ENCODE measurements around the gene TSPAN18. TPM values are rescaled to one million over a fixed set of nuclear protein-coding genes. Genes with fewer than 3 reads are reported as not detected.

Gene TSPAN18
- total and polyA plus RNA-seq, 2 of the 4 experiments (the other 2 are of a cell fraction), result 0.36 to 1.1 TPM

DNA sequence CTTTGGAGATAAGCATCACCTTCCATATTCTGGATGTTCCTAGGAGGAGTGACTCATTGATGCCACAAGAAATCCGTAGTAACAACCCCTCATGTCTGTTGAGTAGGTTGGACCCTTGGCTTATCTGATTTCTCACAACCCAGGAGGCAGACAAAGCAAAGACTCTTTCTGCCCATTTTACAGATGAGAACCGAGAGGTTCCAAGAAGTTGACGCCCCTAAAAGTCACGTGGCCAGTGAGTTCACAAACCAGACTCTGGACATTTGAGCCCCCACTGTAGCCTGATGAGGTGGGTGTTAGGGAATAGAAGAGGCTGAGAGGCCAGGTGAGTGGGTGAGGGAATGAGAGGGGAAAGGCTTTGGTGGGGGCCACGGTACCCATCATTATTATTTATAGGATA is 70.3 kb downstream of the TSPAN18 start:
- H3K4ac ChIP-seq (ENCODE audit: low read depth, low read length), result no peak overlapping the region

More for the DNA sequence above, 70.3 kb downstream of the TSPAN18 start:
- H4K8ac ChIP-seq (ENCODE audit: low read depth in 2 of 2, low read length in 2 of 2), result no peak overlapping the region
- ATAC-seq (ENCODE audit: low read depth), result no peak
- H2BK5ac ChIP-seq (ENCODE audit: low read depth, low read length, poor library complexity, severe bottlenecking), result no peak overlapping the region
- dilution Hi-C loops (cut with HindIII; ENCODE audit: low sequenced_read_pairs, unreplicated experiment) (no loop called here), in situ Hi-C loops (cut with MboI; ENCODE audit: low sequenced_read_pairs) (no loop called here), intact Hi-C loops (cut with micrococcal nuclease) (no loop called here)
- TF ChIP-seq, protein P1, sequence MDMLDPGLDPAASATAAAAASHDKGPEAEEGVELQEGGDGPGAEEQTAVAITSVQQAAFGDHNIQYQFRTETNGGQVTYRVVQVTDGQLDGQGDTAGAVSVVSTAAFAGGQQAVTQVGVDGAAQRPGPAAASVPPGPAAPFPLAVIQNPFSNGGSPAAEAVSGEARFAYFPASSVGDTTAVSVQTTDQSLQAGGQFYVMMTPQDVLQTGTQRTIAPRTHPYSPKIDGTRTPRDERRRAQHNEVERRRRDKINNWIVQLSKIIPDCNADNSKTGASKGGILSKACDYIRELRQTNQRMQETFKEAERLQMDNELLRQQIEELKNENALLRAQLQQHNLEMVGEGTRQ (IDR thresholded peaks at IDR 0.05; ENCODE audit: low read depth, low read length), result no peak
- TF ChIP-seq BHLHE40 (IDR thresholded peaks at IDR 0.05; ENCODE audit: low read depth, low read length), result no peak
- no peak for TF ChIP-seq RAD21 (IDR thresholded peaks at IDR 0.05; ENCODE audit: low read length)
- no peak for TF ChIP-seq MXI1 (IDR thresholded peaks at IDR 0.05; ENCODE audit: borderline replicate concordance, low read depth, low read length)
- no peak for TF ChIP-seq NFE2L2 (IDR thresholded peaks at IDR 0.05; ENCODE audit: low read depth, low read length)
- TF ChIP-seq, protein P2, sequence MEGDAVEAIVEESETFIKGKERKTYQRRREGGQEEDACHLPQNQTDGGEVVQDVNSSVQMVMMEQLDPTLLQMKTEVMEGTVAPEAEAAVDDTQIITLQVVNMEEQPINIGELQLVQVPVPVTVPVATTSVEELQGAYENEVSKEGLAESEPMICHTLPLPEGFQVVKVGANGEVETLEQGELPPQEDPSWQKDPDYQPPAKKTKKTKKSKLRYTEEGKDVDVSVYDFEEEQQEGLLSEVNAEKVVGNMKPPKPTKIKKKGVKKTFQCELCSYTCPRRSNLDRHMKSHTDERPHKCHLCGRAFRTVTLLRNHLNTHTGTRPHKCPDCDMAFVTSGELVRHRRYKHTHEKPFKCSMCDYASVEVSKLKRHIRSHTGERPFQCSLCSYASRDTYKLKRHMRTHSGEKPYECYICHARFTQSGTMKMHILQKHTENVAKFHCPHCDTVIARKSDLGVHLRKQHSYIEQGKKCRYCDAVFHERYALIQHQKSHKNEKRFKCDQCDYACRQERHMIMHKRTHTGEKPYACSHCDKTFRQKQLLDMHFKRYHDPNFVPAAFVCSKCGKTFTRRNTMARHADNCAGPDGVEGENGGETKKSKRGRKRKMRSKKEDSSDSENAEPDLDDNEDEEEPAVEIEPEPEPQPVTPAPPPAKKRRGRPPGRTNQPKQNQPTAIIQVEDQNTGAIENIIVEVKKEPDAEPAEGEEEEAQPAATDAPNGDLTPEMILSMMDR (conservative IDR thresholded peaks at IDR 0.05; ENCODE audit: low read depth, low read length), result no peak
- TF ChIP-seq FOS (IDR thresholded peaks at IDR 0.05; ENCODE audit: low read depth, low read length), result no peak
- no peak for TF ChIP-seq MAZ (IDR thresholded peaks at IDR 0.05; ENCODE audit: borderline replicate concordance, low read depth, low read length)
- TF ChIP-seq CHD1 (IDR thresholded peaks at IDR 0.05; ENCODE audit: low read depth, low read length), result no peak
- no peak for TF ChIP-seq POLR2A (IDR thresholded peaks at IDR 0.05; ENCODE audit: low read depth, low read length)
- no peak overlapping the region for H2AFZ ChIP-seq (replicated peaks; ENCODE audit: low read length, poor library complexity)
- H2BK20ac ChIP-seq (ENCODE audit: low read depth, low read length), result no peak overlapping the region
- no peak overlapping the region for H3K14ac ChIP-seq (replicated peaks; ENCODE audit: low read depth, low read length)
- no peaks in the 10 kb centered on the region for H3K79me1 ChIP-seq (ENCODE audit: low read depth in 1 of 2, low read length in 2 of 2)
- peaks cover 5% of the 10 kb centered on the region; the same call in 1 of the 2 replicates for H3K4me1 ChIP-seq (ENCODE audit: control insufficient read depth, insufficient read depth, low read length)
- BruUV-seq (replicated peaks), result no TSS peak
- no peak overlapping the region for H3K9ac ChIP-seq (ENCODE audit: low read depth, low read length)
- 0 out of 2 replicates have a peak, but pooled peaks cover 3% of the 10 kb centered on the region for H3K9me1 ChIP-seq (ENCODE audit: insufficient read depth, low read length)
- no peaks in the 10 kb centered on the region for H3K36me3 ChIP-seq (ENCODE audit: control insufficient read depth, insufficient read depth, low read length)
- no peak overlapping the region for H2BK120ac ChIP-seq (ENCODE audit: low read depth, low read length)
- no peak overlapping the region for H2AK5ac ChIP-seq (ENCODE audit: low read depth, low read length)
- H2BK15ac ChIP-seq (ENCODE audit: low read depth, low read length), result no peak overlapping the region
- no peak for DNase-seq
- no peak overlapping the region for H3K27ac ChIP-seq (ENCODE audit: insufficient read depth, low read length)
- H2AK9ac ChIP-seq (replicated peaks; ENCODE audit: low read depth, low read length, poor library complexity), result no peak overlapping the region
- H3K56ac ChIP-seq (ENCODE audit: extremely low read depth, insufficient read depth, low read length), result no peak overlapping the region
- ChIA-PET POLR2A (ENCODE audit: unreplicated experiment) (no interaction called here), CTCF (no interaction called here)
- WGBS, 2 experiments (ENCODE audit: extremely low coverage in 2 of 2, insufficient read length in 1 of 2), result 92% methylated on average over 2 of the region's 5 CpGs; no CpG with 5 or more reads in 1 of the 2 experiments
- no peaks in the 10 kb centered on the region for H4K20me1 ChIP-seq (ENCODE audit: insufficient read depth, low read length)
- no peak overlapping the region for H3K4me2 ChIP-seq (ENCODE audit: low read depth, low read length)
- H3K23ac ChIP-seq (ENCODE audit: low read depth, low read length), result no peak overlapping the region
- H3K18ac ChIP-seq (ENCODE audit: low read depth, low read length), result no peak overlapping the region
- no peak overlapping the region for H4K91ac ChIP-seq (ENCODE audit: insufficient read depth, low read depth, low read length)
- H4K5ac ChIP-seq (ENCODE audit: low read depth, low read length), result no peak overlapping the region
- H3K4me3 ChIP-seq (ENCODE audit: insufficient read depth, low read depth, low read length), result no peak overlapping the region
- no peaks in the 10 kb centered on the region for H3K9me3 ChIP-seq (ENCODE audit: control insufficient read depth, insufficient read depth, low read length)
- peaks cover 47% of the 10 kb centered on the region for H3K27me3 ChIP-seq (ENCODE audit: control insufficient read depth, insufficient read depth, low read length)

All from IMR-90 (cell line).